Body of pancreas (tissue), 4 donors: ENCODE data around the gene ARHGAP32.

Experiments
- CTCF ChIP-seq, 7 experiments: fragments of 450-650 bp in 4 of 7; fragments of 200-600 bp in 3 of 7; sonication (generic) in 3 of 7; IDR thresholded peaks; one replicate each; pipeline ENCODE4 v1.5.1; 2016 to 2019; ENCODE audit warnings: antibody characterized with exemption in 7 of 7
- POLR2A ChIP-seq, 3 donors: fragments of 450-650 bp; IDR thresholded peaks; one replicate each; pipeline ENCODE4 v1.6.1; 2016; ENCODE audit warnings: antibody characterized with exemption in 3 of 3, mild to moderate bottlenecking in 2 of 3

GRCh38 chr11:128947773-128948172 is 244.4 kb downstream of the ARHGAP32 start:
- TF ChIP-seq CTCF (IDR thresholded peaks at IDR 0.05), result no peak
- TF ChIP-seq POLR2A (IDR thresholded peaks at IDR 0.05), result no peak
